ENCODE results near the gene KRT35. TPM values are rescaled to one million over a fixed set of nuclear protein-coding genes. Genes with fewer than 3 reads are reported as not detected.

KRT35 gene
- total and polyA plus RNA-seq, 2 experiments from 2014 or later: not detected

DNA sequence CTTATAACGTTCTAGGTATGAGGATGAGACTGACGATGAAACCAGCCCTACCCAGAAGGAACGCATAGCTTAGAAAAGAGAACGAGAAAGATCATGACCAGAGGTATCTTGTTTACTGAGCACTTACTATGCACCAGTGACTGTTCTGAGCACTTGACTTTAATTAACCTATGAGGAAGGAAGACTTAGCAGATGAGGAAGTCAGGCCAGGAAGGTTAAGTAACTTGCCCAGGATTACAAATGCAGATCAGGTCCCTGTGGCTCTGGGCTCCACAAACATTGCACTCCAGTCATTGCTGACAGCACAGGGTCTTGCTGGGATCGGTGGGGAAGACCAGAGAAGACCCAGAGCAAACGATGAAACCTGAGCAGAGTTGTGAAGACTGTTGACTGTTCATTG, 17.3 kb upstream of the KRT35 start:
- Histone ChIP-seq H3K4me2 (no peak overlapping the region), H3K9me2 (ENCODE audit: insufficient read depth) (no peaks in the 10 kb centered on the region; the same call in 1 of the 2 replicates), H3K4me3 (no peak overlapping the region), H2AFZ (no peak overlapping the region), H3K27ac (ENCODE audit: low read depth) (no peak overlapping the region), H3K79me2 (replicated peaks; ENCODE audit: insufficient read depth) (no peaks in the 10 kb centered on the region), H4K20me1 (replicated peaks; ENCODE audit: insufficient read depth) (no peaks in the 10 kb centered on the region), H3K27me3 (ENCODE audit: insufficient read depth) (no peaks in the 10 kb centered on the region), H3F3A (replicated peaks; ENCODE audit: low read depth) (no peaks in the 10 kb centered on the region), H3K36me3 (ENCODE audit: insufficient read depth) (no peaks in the 10 kb centered on the region), H3K4me1 (ENCODE audit: insufficient read depth) (peaks cover 12% of the 10 kb centered on the region)
- Mint-ChIP-seq H3K36me3 (ENCODE audit: low read depth) (no peaks in the 10 kb centered on the region; the same call in 2 of the 3 replicates), H3K27ac (no peak overlapping the region), H3K4me1 (peaks cover 26% of the 10 kb centered on the region), H3K27me3 (ENCODE audit: insufficient read depth, low read depth, poor library complexity) (peaks cover 4% of the 10 kb centered on the region), H3K4me3 (no peak overlapping the region), H3K9me3 (no peaks in the 10 kb centered on the region)
- ATAC-seq (no peak), DNase-seq (ENCODE audit: low spot score) (no peak)
- no peak for TF ChIP-seq NANOG (IDR thresholded peaks at IDR 0.05; ENCODE audit: borderline replicate concordance)
- no peak for TF ChIP-seq ZNF114 (CRISPR knock-in tag; IDR thresholded peaks at IDR 0.05)
- no peak for TF ChIP-seq EZH2phosphoT487 (IDR thresholded peaks at IDR 0.05; ENCODE audit: unreplicated experiment)
- TF ChIP-seq, protein P1, sequence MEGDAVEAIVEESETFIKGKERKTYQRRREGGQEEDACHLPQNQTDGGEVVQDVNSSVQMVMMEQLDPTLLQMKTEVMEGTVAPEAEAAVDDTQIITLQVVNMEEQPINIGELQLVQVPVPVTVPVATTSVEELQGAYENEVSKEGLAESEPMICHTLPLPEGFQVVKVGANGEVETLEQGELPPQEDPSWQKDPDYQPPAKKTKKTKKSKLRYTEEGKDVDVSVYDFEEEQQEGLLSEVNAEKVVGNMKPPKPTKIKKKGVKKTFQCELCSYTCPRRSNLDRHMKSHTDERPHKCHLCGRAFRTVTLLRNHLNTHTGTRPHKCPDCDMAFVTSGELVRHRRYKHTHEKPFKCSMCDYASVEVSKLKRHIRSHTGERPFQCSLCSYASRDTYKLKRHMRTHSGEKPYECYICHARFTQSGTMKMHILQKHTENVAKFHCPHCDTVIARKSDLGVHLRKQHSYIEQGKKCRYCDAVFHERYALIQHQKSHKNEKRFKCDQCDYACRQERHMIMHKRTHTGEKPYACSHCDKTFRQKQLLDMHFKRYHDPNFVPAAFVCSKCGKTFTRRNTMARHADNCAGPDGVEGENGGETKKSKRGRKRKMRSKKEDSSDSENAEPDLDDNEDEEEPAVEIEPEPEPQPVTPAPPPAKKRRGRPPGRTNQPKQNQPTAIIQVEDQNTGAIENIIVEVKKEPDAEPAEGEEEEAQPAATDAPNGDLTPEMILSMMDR (conservative IDR thresholded peaks at IDR 0.05; ENCODE audit: low read depth in 2 of 2): no peak
- no peak for TF ChIP-seq POLR2AphosphoS5 (IDR thresholded peaks at IDR 0.05; ENCODE audit: low read depth)
- no peak for TF ChIP-seq ETS1 (IDR thresholded peaks at IDR 0.05)
- no peak for TF ChIP-seq STAT1 (IDR thresholded peaks at IDR 0.05; ENCODE audit: unreplicated experiment)
- no peak for TF ChIP-seq EZH2 (IDR thresholded peaks at IDR 0.05; ENCODE audit: low read depth, unreplicated experiment)
- TF ChIP-seq, protein P2, sequence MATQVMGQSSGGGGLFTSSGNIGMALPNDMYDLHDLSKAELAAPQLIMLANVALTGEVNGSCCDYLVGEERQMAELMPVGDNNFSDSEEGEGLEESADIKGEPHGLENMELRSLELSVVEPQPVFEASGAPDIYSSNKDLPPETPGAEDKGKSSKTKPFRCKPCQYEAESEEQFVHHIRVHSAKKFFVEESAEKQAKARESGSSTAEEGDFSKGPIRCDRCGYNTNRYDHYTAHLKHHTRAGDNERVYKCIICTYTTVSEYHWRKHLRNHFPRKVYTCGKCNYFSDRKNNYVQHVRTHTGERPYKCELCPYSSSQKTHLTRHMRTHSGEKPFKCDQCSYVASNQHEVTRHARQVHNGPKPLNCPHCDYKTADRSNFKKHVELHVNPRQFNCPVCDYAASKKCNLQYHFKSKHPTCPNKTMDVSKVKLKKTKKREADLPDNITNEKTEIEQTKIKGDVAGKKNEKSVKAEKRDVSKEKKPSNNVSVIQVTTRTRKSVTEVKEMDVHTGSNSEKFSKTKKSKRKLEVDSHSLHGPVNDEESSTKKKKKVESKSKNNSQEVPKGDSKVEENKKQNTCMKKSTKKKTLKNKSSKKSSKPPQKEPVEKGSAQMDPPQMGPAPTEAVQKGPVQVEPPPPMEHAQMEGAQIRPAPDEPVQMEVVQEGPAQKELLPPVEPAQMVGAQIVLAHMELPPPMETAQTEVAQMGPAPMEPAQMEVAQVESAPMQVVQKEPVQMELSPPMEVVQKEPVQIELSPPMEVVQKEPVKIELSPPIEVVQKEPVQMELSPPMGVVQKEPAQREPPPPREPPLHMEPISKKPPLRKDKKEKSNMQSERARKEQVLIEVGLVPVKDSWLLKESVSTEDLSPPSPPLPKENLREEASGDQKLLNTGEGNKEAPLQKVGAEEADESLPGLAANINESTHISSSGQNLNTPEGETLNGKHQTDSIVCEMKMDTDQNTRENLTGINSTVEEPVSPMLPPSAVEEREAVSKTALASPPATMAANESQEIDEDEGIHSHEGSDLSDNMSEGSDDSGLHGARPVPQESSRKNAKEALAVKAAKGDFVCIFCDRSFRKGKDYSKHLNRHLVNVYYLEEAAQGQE (IDR thresholded peaks at IDR 0.05; ENCODE audit: unreplicated experiment): no peak
- TF ChIP-seq JUNB (IDR thresholded peaks at IDR 0.05; ENCODE audit: unreplicated experiment): no peak
- TF ChIP-seq ZNF331 (CRISPR knock-in tag; IDR thresholded peaks at IDR 0.05; ENCODE audit: low read depth): no peak
- TF ChIP-seq CREB1 (CRISPR knock-in tag; IDR thresholded peaks at IDR 0.05; ENCODE audit: low read depth): no peak
- no peak for TF ChIP-seq ZNF462 (CRISPR knock-in tag; IDR thresholded peaks at IDR 0.05)

Data from GM23338 (cell line).